Subcutaneous abdominal adipose tissue (tissue), 5 donors: ENCODE measurements around the gene CLSTN2.

ENCODE experiments used
- H3K27ac ChIP-seq: one replicate; pipeline ENCODE4 v1.7.0; 2013; ENCODE audit warnings: low read depth, mild to moderate bottlenecking, inconsistent platforms, low read length, moderate library complexity
- H3K27me3 ChIP-seq, 5 donors: one replicate each; pipeline ENCODE4 v1.7.0; 2013; ENCODE audit warnings: low read length in 5 of 5, inconsistent platforms in 1 of 5; ENCODE audit not compliant: control insufficient read depth in 5 of 5, insufficient read depth in 4 of 5
- H3K36me3 ChIP-seq, 5 donors: one replicate each; pipeline ENCODE4 v1.7.0; 2013; ENCODE audit warnings: low read length in 5 of 5; ENCODE audit not compliant: control insufficient read depth in 5 of 5, insufficient read depth in 5 of 5
- H3K4me1 ChIP-seq, 5 donors: one replicate each; pipeline ENCODE4 v1.7.0; 2013; ENCODE audit warnings: low read length in 5 of 5, mild to moderate bottlenecking in 3 of 5, moderate library complexity in 1 of 5; ENCODE audit not compliant: control insufficient read depth in 5 of 5, insufficient read depth in 5 of 5
- H3K4me3 ChIP-seq, 5 donors: one replicate each; pipeline ENCODE4 v1.7.0; 2013; ENCODE audit warnings: low read length in 5 of 5, low read depth in 1 of 5
- H3K9ac ChIP-seq, 5 donors: one replicate each; pipeline ENCODE4 v1.7.0; 2013; ENCODE audit warnings: low read length in 5 of 5, mild to moderate bottlenecking in 4 of 5, moderate library complexity in 3 of 5
- H3K9me3 ChIP-seq, 5 donors: one replicate each; pipeline ENCODE4 v1.7.0; 2013; ENCODE audit warnings: low read length in 5 of 5; ENCODE audit not compliant: control insufficient read depth in 5 of 5
- donor health status: healthy.
- donor health status: healthy.
- donor health status: healthy.
- donor health status: healthy.
- donor health status: healthy.

Gene CLSTN2

GRCh38 chr3:139994891-139995290 lies 59.9 kb downstream of the CLSTN2 start:
- no peak overlapping the region for H3K27ac ChIP-seq
- no peak overlapping the region for H3K4me3 ChIP-seq
- no peaks in the 10 kb centered on the region for H3K4me1 ChIP-seq
- H3K9ac ChIP-seq: no peak overlapping the region
- H3K9me3 ChIP-seq: no peaks in the 10 kb centered on the region
- H3K36me3 ChIP-seq: no peaks in the 10 kb centered on the region
- no peaks in the 10 kb centered on the region for H3K27me3 ChIP-seq

GRCh38 chr3:140004271-140004670 lies 69.3 kb downstream of the CLSTN2 start:
- Histone ChIP-seq H3K9ac (no peak overlapping the region), H3K27me3 (no peaks in the 10 kb centered on the region), H3K9me3 (no peaks in the 10 kb centered on the region), H3K4me3 (no peak overlapping the region), H3K27ac (no peak overlapping the region), H3K36me3 (no peaks in the 10 kb centered on the region), H3K4me1 (peaks cover 0 to 7% (median 0%) of the 10 kb centered on the region in 5 donors)

- H3K27ac ChIP-seq: no peak overlapping the region
- H3K4me3 ChIP-seq: no peak overlapping the region
- H3K4me1 ChIP-seq: peaks cover 0 to 7% (median 0%) of the 10 kb centered on the region in 5 donors
- H3K27me3 ChIP-seq: no peaks in the 10 kb centered on the region
- no peaks in the 10 kb centered on the region for H3K9me3 ChIP-seq
- H3K36me3 ChIP-seq: no peaks in the 10 kb centered on the region
- H3K9ac ChIP-seq: no peak overlapping the region
Observed at GRCh38 chr3:140006331-140006730, 71.3 kb downstream of the CLSTN2 start.

GRCh38 chr3:140007081-140007480 lies 72.1 kb downstream of the CLSTN2 start:
- Histone ChIP-seq H3K27me3 (no peaks in the 10 kb centered on the region), H3K4me3 (no peak overlapping the region), H3K27ac (no peak overlapping the region)

GRCh38 chr3:140007911-140008869 lies 73.2 kb downstream of the CLSTN2 start:
- no peak overlapping the region for H3K4me3 ChIP-seq
- H3K9me3 ChIP-seq: no peaks in the 10 kb centered on the region

More at GRCh38 chr3:140007081-140007480, 72.1 kb downstream of the CLSTN2 start:
- Histone ChIP-seq H3K4me1 (peaks cover 0 to 7% (median 0%) of the 10 kb centered on the region in 5 donors), H3K9me3 (no peaks in the 10 kb centered on the region), H3K9ac (no peak overlapping the region), H3K36me3 (no peaks in the 10 kb centered on the region)

GRCh38 chr3:140010391-140010790 lies 75.4 kb downstream of the CLSTN2 start:
- no peaks in the 10 kb centered on the region for H3K9me3 ChIP-seq
- H3K27ac ChIP-seq: no peak overlapping the region
- peaks cover 0 to 3% (median 0%) of the 10 kb centered on the region in 5 donors for H3K36me3 ChIP-seq
- H3K4me1 ChIP-seq: peaks cover 0 to 7% (median 0%) of the 10 kb centered on the region in 5 donors
- H3K9ac ChIP-seq: no peak overlapping the region
- H3K4me3 ChIP-seq: no peak overlapping the region
- no peaks in the 10 kb centered on the region for H3K27me3 ChIP-seq

More at GRCh38 chr3:140007911-140008869, 73.2 kb downstream of the CLSTN2 start:
- Histone ChIP-seq H3K4me1 (peaks cover 0 to 7% (median 0%) of the 10 kb centered on the region in 5 donors), H3K36me3 (peaks cover 0 to 3% (median 0%) of the 10 kb centered on the region in 5 donors), H3K27ac (no peak overlapping the region), H3K9ac (no peak overlapping the region), H3K27me3 (no peaks in the 10 kb centered on the region)

GRCh38 chr3:140011086-140011485 lies 76.1 kb downstream of the CLSTN2 start:
- Histone ChIP-seq H3K27ac (no peak overlapping the region), H3K4me1 (peaks cover 0 to 14% (median 4%) of the 10 kb centered on the region in 5 donors), H3K36me3 (peaks cover 0 to 3% (median 0%) of the 10 kb centered on the region in 5 donors), H3K9ac (no peak overlapping the region), H3K9me3 (no peaks in the 10 kb centered on the region), H3K27me3 (no peaks in the 10 kb centered on the region), H3K4me3 (no peak overlapping the region)

- H3K4me1 ChIP-seq: peaks cover 0 to 15% (median 5%) of the 10 kb centered on the region in 5 donors
- H3K36me3 ChIP-seq: peaks cover 0 to 3% (median 0%) of the 10 kb centered on the region in 5 donors
- no peak overlapping the region for H3K27ac ChIP-seq
- no peak overlapping the region for H3K9ac ChIP-seq
- H3K4me3 ChIP-seq: no peak overlapping the region
- H3K27me3 ChIP-seq: no peaks in the 10 kb centered on the region
- no peaks in the 10 kb centered on the region for H3K9me3 ChIP-seq
Observed at GRCh38 chr3:140011611-140012277, 76.8 kb downstream of the CLSTN2 start.

- H3K9ac ChIP-seq: no peak overlapping the region
- H3K9me3 ChIP-seq: no peaks in the 10 kb centered on the region
- H3K4me1 ChIP-seq: peaks cover 0 to 10% (median 5%) of the 10 kb centered on the region in 5 donors
- H3K4me3 ChIP-seq: no peak overlapping the region
- H3K27ac ChIP-seq: no peak overlapping the region
- no peaks in the 10 kb centered on the region for H3K27me3 ChIP-seq
- peaks cover 0 to 3% (median 0%) of the 10 kb centered on the region in 5 donors for H3K36me3 ChIP-seq
Observed at GRCh38 chr3:140013220-140013619, 78.2 kb downstream of the CLSTN2 start.
